ENCODE data around the gene TWNK.

The TWNK gene

GRCh38 chr10:100979791-100980272 lies 7.5 kb upstream of the TWNK start:
- TF ChIP-seq, protein P1, sequence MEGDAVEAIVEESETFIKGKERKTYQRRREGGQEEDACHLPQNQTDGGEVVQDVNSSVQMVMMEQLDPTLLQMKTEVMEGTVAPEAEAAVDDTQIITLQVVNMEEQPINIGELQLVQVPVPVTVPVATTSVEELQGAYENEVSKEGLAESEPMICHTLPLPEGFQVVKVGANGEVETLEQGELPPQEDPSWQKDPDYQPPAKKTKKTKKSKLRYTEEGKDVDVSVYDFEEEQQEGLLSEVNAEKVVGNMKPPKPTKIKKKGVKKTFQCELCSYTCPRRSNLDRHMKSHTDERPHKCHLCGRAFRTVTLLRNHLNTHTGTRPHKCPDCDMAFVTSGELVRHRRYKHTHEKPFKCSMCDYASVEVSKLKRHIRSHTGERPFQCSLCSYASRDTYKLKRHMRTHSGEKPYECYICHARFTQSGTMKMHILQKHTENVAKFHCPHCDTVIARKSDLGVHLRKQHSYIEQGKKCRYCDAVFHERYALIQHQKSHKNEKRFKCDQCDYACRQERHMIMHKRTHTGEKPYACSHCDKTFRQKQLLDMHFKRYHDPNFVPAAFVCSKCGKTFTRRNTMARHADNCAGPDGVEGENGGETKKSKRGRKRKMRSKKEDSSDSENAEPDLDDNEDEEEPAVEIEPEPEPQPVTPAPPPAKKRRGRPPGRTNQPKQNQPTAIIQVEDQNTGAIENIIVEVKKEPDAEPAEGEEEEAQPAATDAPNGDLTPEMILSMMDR (IDR thresholded peaks at IDR 0.05; ENCODE audit: control insufficient read depth, insufficient read depth, low read depth, low read length, missing control alignments) = no peak
- H3K4me3 ChIP-seq (ENCODE audit: control insufficient read depth, low read depth, low read length) = no peak overlapping the region
- no peak for DNase-seq (ENCODE audit: low read depth)

- no peak for DNase-seq (ENCODE audit: low read depth)
- TF ChIP-seq, protein P1 (IDR thresholded peaks at IDR 0.05; ENCODE audit: control insufficient read depth, insufficient read depth, low read depth, low read length, missing control alignments) = no peak
- H3K4me3 ChIP-seq (ENCODE audit: control insufficient read depth, low read depth, low read length) = no peak overlapping the region
Measured at GRCh38 chr10:100980311-100980710, 7.0 kb upstream of the TWNK start.

DNA sequence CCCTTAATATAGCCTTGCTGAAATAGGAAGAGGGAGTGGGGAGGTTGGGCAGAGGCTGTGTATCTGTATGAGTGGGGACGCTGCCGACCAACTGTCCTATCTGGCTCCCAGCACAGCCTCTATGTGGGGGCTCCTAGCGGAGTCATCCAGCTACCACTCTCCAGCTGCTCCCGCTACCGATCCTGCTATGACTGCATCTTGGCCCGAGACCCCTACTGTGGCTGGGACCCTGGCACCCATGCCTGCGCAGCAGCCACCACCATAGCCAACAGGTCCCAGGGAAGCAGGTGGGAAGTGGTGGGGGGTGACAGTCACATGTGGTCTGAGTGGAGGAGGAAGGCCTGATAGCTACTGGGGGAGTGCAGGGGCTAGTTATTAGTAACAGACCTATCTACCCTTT lies 6.6 kb upstream of the TWNK start:
- TF ChIP-seq, protein P1 (IDR thresholded peaks at IDR 0.05; ENCODE audit: control insufficient read depth, insufficient read depth, low read depth, low read length, missing control alignments) = no peak
- H3K4me3 ChIP-seq (ENCODE audit: control insufficient read depth, low read depth, low read length) = no peak overlapping the region
- no peak for DNase-seq (ENCODE audit: low read depth)

GRCh38 chr10:100981178-100981772 lies 6.1 kb upstream of the TWNK start:
- TF ChIP-seq, protein P1 (IDR thresholded peaks at IDR 0.05; ENCODE audit: control insufficient read depth, insufficient read depth, low read depth, low read length, missing control alignments) = no peak
- H3K4me3 ChIP-seq (ENCODE audit: control insufficient read depth, low read depth, low read length) = no peak overlapping the region
- no peak for DNase-seq (ENCODE audit: low read depth)

- no peak overlapping the region for H3K4me3 ChIP-seq (ENCODE audit: control insufficient read depth, low read depth, low read length)
- TF ChIP-seq, protein P1 (IDR thresholded peaks at IDR 0.05; ENCODE audit: control insufficient read depth, insufficient read depth, low read depth, low read length, missing control alignments) = no peak
- DNase-seq (ENCODE audit: low read depth) = no peak
Measured at GRCh38 chr10:100982916-100983830, 4.2 kb upstream of the TWNK start.

- TF ChIP-seq, protein P1 (IDR thresholded peaks at IDR 0.05; ENCODE audit: control insufficient read depth, insufficient read depth, low read depth, low read length, missing control alignments) = no peak
- no peak overlapping the region for H3K4me3 ChIP-seq (ENCODE audit: control insufficient read depth, low read depth, low read length)
Measured at GRCh38 chr10:100983868-100984671, 3.3 kb upstream of the TWNK start.

More at GRCh38 chr10:100983868-100984671, 3.3 kb upstream of the TWNK start:
- DNase-seq (ENCODE audit: low read depth) = no peak
